ENCODE results near the gene NEGR1.

DNA sequence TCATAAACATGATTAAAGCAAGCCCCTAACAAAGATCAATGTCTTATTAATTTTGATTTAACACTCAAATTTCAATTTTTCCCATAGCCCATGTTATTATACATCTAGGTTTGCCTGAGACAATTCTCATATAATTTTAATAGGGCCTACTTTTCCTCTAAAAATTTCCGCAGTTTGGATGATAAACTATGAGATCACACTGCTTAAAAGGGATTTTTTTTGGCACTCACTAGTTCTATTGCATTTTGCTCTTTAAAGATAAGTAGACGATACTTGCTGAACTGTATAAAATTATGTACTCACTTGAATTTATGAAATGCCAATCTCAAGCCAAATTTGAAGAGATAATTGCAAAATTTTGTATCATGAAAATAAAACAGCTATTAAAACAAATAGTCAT lies 721.1 kb downstream of the NEGR1 start:
- TF ChIP-seq CTCF (IDR thresholded peaks at IDR 0.05; ENCODE audit: insufficient read depth, low read depth, low read length) (no peak), EZH2 (IDR thresholded peaks at IDR 0.05; ENCODE audit: insufficient read depth, low read length) (no peak)
